ENCODE measurements around the gene CAPZB.

CAPZB gene

GRCh38 chr1:19424651-19425570, 60.4 kb downstream of the CAPZB start:
- no peak overlapping the region for H3K4me3 ChIP-seq (ENCODE audit: low read depth, low read length)
- no peak for DNase-seq (ENCODE audit: low read depth)
- no peak for TF ChIP-seq CTCF (conservative IDR thresholded peaks at IDR 0.05; ENCODE audit: low read depth, low read length)

GRCh38 chr1:19423130-19423529, 62.2 kb downstream of the CAPZB start:
- no peak for DNase-seq (ENCODE audit: low read depth)
- TF ChIP-seq CTCF (conservative IDR thresholded peaks at IDR 0.05; ENCODE audit: low read depth, low read length): no peak
- H3K4me3 ChIP-seq (ENCODE audit: low read depth, low read length): no peak overlapping the region

GRCh38 chr1:19421365-19421764, 64.0 kb downstream of the CAPZB start:
- TF ChIP-seq CTCF (conservative IDR thresholded peaks at IDR 0.05; ENCODE audit: low read depth, low read length): no peak
- no peak for DNase-seq (ENCODE audit: low read depth)
- H3K4me3 ChIP-seq (ENCODE audit: low read depth, low read length): no peak overlapping the region

GRCh38 chr1:19420606-19421005, 64.7 kb downstream of the CAPZB start:
- H3K4me3 ChIP-seq (ENCODE audit: low read depth, low read length): no peak overlapping the region
- no peak for DNase-seq (ENCODE audit: low read depth)
- TF ChIP-seq CTCF (conservative IDR thresholded peaks at IDR 0.05; ENCODE audit: low read depth, low read length): no peak

GRCh38 chr1:19419691-19420090, 65.6 kb downstream of the CAPZB start:
- DNase-seq (ENCODE audit: low read depth): no peak
- no peak for TF ChIP-seq CTCF (conservative IDR thresholded peaks at IDR 0.05; ENCODE audit: low read depth, low read length)
- H3K4me3 ChIP-seq (ENCODE audit: low read depth, low read length): no peak overlapping the region

- DNase-seq (ENCODE audit: low read depth): peak; percentile 67
- no peak overlapping the region for H3K4me3 ChIP-seq (ENCODE audit: low read depth, low read length)
- peak; percentile 16 for TF ChIP-seq CTCF (conservative IDR thresholded peaks at IDR 0.05; ENCODE audit: low read depth, low read length)
Measured at GRCh38 chr1:19418503-19418971, 66.8 kb downstream of the CAPZB start.

All from choroid plexus epithelial cell (primary cell).